Measurements from ENCODE around the gene DIPK1C.

The DIPK1C gene

DNA sequence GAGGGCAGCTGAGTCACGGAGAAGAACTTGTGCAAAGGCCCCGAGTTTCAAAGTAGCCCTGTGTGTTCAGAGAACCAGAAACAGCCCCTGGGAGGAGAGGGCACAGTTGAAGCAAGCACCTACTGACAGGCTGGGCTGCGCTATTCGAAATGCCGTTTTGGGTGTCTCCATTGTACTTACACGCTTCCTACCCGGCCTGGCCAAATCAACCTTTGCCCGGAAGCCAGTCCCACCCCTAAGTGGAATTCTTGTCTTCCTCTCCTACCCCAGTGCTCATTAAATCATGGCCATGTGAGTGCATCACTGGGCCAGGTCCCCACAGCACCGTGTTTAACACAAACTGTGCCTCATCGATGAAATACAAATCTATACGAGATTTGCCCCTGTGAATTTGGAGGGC lies 6.0 kb downstream of the DIPK1C start:
- no peak for DNase-seq (ENCODE audit: low read depth)

- DNase-seq (ENCODE audit: low read depth), result no peak
Measured at GRCh38 chr18:74450626-74451025, 6.5 kb downstream of the DIPK1C start.

DNA sequence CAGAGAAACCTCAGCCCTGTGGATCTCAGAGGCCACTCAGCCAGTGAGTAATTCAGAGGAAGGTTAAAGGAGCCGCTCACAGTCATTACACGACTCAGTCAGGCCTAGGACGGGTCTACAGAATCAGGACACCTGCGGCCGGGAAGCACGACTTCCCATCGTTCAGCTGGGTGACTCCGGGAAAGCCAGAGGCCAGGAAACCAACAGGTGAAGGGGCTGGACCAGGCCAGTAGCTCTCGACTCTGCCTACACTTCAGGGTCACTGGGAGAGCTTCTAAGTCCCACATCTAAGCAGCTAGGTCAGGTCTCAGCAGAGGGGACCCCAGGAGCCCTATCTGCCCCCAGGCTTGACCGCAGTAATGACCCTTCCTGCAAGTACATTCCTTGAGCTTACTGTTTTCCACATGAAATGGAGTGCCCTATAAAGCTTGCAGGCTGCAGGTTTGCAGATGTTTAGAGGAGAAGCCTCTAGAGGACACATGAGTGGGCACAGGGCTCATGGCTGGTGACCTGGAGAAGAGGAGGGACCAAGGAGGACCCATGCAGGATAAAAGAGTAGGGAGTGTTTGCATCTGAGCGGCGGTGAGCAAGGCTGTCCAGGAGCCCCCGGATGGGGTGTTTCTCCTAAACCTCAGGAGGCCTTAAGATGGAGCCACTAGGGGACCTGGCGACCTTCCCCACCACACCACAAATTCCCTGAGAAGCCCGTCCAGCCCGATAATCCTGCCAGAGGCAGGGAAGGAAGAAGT lies 9.5 kb downstream of the DIPK1C start:
- no peak for DNase-seq (ENCODE audit: low read depth)

GRCh38 chr18:74446631-74447403 lies 10.3 kb downstream of the DIPK1C start:
- DNase-seq (ENCODE audit: low read depth), result no peak

GRCh38 chr18:74446178-74446577 lies 10.9 kb downstream of the DIPK1C start:
- DNase-seq (ENCODE audit: low read depth), result no peak

GRCh38 chr18:74445585-74445984 lies 11.5 kb downstream of the DIPK1C start:
- DNase-seq (ENCODE audit: low read depth), result no peak

DNA sequence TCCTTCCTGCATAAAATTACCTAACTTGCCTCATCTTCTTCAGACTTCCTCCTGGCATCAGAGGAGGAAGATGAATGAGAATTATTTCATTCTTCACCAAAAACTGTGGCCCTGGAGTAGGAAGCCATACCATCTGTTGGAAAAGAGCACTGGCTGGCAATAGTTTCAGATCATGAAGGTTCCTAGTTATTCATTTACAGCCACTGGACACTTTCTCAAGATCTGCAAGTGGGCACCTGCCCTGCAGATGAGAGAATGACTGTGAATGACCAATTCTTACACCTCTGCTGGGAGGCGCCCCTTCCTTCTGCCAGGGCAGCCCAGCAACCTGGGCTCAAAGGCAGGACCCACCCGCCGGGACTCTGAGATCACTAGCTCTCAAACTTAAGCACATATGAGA lies 13.0 kb downstream of the DIPK1C start:
- DNase-seq (ENCODE audit: low read depth), result no peak

DNA sequence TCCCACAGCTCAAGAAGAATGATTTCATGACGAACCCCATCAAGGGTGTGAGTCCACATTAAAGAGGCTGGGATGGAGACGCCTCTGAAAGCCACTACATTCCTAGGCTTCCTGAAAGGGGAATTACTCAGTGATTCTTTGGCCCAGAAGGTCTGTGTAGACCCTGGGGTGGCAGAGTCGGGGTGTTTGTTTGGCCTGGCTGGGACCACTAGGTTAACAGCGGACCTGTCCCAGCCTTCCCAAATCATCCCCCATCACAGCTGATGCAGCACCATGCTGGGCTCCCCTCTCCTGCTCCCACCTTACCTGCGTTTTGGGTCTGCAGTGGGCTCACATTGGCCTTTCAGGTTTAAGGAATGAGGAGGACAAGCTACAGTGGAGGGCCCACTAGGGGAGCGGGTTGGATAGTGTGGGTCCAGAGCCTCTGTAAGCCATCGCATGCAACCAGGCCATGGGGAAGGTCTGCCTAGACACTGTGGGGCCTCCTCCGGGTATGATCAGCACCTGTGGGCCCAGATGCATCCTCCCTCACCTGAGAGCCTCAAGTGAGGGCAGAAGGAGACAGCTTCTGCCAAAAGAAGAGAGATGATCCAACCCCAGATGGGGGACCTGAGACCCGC lies 16.2 kb downstream of the DIPK1C start:
- DNase-seq (ENCODE audit: low read depth), result no peak

- no peak for DNase-seq (ENCODE audit: low read depth)
Measured at GRCh38 chr18:74438091-74438490, 19.0 kb downstream of the DIPK1C start.

DNA sequence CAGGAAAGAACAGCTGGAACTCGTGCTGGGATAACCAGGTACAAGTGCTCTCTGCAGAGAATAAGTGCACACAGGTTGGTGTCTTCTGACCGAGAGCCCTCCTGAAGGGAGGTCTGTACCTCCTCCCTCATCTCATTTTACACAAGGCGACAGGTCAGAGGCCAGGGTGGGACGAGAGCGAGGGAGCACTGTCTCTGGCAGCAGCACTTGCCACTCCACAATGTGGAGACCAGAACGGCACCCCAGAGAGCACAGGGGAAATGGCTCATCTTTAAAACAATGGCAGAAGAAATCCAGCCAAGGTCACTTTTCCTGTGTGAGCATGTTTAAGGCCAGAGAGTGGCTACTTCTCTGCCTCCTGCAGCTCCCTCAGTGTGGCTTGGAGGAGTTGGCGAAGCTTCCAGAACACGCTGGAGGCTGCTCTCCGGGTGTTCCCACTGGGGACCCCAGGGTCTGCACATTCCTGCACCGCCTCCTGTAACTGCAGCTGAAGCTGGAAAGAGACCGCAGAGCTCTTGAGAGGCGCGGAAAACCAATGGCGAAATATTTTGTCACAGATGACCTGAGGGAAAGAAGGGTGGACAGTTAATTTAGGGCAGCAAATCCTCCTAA lies 20.8 kb downstream of the DIPK1C start:
- no peak for DNase-seq (ENCODE audit: low read depth)

GRCh38 chr18:74435740-74436139 lies 21.4 kb downstream of the DIPK1C start:
- no peak for DNase-seq (ENCODE audit: low read depth)

GRCh38 chr18:74434466-74434865 lies 22.6 kb downstream of the DIPK1C start:
- DNase-seq (ENCODE audit: low read depth), result no peak

DNA sequence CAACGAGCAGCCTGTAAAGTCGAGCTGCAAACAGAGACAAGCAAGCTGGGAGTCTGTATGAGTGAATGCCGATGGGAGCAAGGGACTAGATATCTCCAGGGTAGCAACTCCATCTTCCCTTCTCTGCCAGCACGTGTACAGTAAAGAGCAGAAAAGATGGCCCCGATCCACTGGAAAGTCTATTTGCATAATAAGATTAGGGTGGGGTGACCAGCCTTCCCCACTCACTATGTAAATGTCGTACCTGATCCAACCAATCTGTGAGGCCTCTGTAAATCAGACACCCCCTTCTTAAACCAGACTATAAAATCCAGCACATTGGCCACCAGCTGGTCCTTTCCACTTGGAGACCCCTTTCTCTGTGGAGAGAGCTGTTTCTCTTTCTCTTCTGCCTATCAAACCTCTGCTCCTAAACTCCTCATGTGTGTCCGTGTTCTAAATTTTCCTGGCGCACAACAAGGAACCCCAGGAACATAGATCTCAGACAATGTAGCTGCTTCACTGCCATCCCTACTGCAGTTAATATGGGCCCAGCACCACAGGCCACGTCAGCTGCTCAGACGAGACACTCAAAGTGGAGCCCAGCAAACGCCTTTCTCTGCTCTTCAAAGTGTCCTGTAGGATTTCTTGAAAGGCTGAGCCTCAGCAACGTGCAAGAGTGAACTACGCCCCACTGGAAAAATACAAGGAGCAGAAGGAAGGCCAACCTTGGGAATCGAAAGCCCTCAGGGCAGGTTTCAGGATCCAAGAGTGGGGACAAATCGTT lies 26.1 kb downstream of the DIPK1C start:
- DNase-seq (ENCODE audit: low read depth), result no peak

GRCh38 chr18:74430231-74430630 lies 26.9 kb downstream of the DIPK1C start:
- no peak for DNase-seq (ENCODE audit: low read depth)

DNA sequence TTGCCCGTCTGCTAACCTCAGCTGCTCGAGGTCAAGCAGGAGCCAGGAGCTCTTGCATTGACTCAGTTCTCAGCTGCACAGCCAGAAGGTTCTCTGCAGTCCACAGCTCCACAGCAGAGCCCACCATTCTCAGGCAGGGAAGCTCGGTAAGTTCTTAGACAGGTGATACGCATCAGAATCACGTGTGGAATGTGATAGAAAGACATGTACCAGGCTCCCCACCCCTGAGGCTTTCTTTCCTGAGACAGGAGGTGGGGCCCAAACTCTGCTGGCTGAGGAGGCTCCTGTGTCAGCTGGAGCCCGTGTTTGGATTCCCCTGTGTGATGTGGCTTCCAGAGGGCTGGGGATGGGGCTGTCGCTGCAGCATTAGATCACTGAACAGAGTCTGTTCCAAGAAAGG lies 28.0 kb downstream of the DIPK1C start:
- DNase-seq (ENCODE audit: low read depth), result no peak

DNA sequence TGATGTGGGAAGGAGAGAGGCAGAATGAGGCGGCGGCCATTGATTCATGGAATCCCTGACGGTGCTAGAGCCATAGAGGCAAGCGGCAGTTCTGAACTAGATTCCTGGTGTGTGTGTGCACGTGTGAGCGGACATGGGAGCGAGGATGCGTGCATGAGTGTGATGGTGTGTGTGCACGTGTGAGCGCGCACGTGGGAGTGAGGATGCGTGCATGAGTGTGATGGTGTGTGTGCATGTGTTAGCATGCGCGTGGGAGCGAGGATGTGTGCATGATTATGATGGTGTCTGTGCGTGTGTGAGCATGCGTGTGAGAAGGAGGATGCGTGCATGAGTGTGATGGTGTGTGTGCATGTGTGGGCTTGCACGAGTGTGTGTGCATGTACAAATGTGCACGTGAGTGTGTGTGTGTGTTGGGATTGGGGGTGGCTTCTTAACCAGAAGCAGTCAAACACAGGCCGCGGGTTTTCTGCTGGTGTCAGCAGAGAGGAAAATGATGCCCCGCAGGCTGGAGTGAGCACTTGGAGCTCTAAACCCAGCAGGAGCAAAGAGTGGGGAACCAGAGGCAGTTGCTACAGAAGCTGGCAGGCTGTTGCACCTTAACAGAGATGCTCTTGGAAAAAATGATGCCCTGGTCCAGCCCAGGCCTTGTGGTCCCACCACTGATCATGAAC lies 29.5 kb downstream of the DIPK1C start:
- no peak for DNase-seq (ENCODE audit: low read depth)

DNA sequence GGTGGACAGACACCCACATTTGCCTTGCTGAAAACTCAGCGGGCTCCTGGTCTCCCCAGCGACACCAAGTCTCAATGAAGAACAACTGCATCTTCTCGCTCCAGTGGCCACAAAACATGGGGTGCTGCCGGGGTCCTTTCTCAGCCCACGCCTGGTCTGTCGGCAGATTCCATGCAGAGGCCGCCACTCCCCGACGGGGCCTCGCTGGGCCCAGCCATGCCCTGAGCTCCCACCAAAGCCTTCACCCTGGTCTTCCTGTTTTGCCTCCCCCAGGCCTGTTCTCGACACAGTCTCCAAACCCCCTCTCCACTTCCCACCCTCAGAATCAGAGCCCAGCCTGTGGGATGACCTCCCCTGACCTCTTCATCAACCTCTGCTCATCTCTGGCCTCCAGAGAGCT lies 31.2 kb downstream of the DIPK1C start:
- no peak for DNase-seq (ENCODE audit: low read depth)

DNA sequence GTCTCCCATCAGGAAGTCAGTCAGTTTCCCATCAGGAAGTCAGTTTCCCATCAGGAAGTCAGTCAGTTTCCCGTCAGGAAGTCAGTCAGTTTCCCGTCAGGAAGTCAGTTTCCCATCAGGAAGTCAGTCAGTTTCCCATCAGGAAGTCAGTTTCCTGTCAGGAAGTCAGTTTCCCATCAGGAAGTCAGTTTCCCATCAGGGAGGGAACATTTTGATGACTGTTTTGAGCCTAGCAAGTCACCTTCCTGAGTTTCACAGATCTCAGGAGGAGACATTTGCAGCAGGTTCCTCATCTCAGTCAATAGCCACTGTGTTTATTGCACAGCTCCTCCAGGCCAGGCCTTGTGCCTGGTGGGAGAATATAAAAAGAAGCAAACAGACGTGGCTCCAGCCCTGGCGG lies 31.9 kb downstream of the DIPK1C start:
- DNase-seq (ENCODE audit: low read depth), result no peak

GRCh38 chr18:74422541-74422940 lies 34.6 kb downstream of the DIPK1C start:
- DNase-seq (ENCODE audit: low read depth), result no peak

GRCh38 chr18:74420926-74421325 lies 36.2 kb downstream of the DIPK1C start:
- no peak for DNase-seq (ENCODE audit: low read depth)

GRCh38 chr18:74420481-74420880 lies 36.6 kb downstream of the DIPK1C start:
- no peak for DNase-seq (ENCODE audit: low read depth)

All from stimulated activated CD4-positive, alpha-beta T cell treated with anti-CD3 and anti-CD28 coated beads, Interleukin-2, amount 100 ng/mL, for 4 hours (primary cell).